Stomach (tissue), 4 donors: Measurements from ENCODE around the gene LTA4H.

Experiments
- EP300 ChIP-seq: sonication (generic); formaldehyde crosslinking; IDR thresholded peaks from one replicate; pipeline ENCODE4 v1.6.1; 2017; ENCODE audit warnings: antibody characterized with exemption
- POLR2A ChIP-seq, 4 donors: fragments of 450-650 bp; IDR thresholded peaks; one replicate each; pipeline ENCODE4 v1.6.1; 2016; ENCODE audit warnings: antibody characterized with exemption in 4 of 4, control low read depth in 2 of 4, mild to moderate bottlenecking in 1 of 4, moderate library complexity in 1 of 4
- POLR2AphosphoS5 ChIP-seq, 3 donors: sonication (generic); formaldehyde crosslinking; IDR thresholded peaks; one replicate each; pipeline ENCODE4 v1.6.1; 2016; ENCODE audit warnings: antibody characterized with exemption in 3 of 3
- TF ChIP-seq, protein P1 (sequence below), 7 experiments: fragments of 450-650 bp in 4 of 7; fragments of 200-600 bp in 3 of 7; sonication (generic) in 3 of 7; IDR thresholded peaks; one replicate each; pipeline ENCODE4 v1.5.1; 2016 to 2019; ENCODE audit warnings: antibody characterized with exemption in 7 of 7, control low read depth in 2 of 7, mild to moderate bottlenecking in 1 of 7

DNA sequence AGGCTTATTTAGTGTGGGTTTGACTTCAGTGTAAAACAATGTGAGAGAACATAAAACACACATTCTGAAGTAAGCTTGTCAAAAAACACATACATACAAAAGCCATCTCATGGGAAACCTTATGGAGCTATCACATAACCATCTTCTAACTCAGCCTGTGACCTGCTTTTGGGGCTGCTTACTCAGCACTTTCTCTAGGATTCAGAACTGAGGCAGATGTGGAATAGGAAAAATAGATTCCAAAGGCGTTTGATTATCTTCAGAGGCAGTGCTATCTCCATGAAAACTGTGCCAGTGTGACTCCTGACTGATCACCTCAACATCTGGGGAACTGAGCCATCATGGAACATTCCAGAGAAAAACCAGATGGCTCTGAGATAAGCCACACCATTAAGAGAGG lies 52.8 kb downstream of the LTA4H start:
- TF ChIP-seq, protein P1, sequence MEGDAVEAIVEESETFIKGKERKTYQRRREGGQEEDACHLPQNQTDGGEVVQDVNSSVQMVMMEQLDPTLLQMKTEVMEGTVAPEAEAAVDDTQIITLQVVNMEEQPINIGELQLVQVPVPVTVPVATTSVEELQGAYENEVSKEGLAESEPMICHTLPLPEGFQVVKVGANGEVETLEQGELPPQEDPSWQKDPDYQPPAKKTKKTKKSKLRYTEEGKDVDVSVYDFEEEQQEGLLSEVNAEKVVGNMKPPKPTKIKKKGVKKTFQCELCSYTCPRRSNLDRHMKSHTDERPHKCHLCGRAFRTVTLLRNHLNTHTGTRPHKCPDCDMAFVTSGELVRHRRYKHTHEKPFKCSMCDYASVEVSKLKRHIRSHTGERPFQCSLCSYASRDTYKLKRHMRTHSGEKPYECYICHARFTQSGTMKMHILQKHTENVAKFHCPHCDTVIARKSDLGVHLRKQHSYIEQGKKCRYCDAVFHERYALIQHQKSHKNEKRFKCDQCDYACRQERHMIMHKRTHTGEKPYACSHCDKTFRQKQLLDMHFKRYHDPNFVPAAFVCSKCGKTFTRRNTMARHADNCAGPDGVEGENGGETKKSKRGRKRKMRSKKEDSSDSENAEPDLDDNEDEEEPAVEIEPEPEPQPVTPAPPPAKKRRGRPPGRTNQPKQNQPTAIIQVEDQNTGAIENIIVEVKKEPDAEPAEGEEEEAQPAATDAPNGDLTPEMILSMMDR (IDR thresholded peaks at IDR 0.05), result no peak
- TF ChIP-seq POLR2AphosphoS5 (IDR thresholded peaks at IDR 0.05) (no peak), POLR2A (IDR thresholded peaks at IDR 0.05) (no peak), EP300 (no peak)
